Measurements from ENCODE around the gene GXYLT1. TPM values are rescaled to one million over a fixed set of nuclear protein-coding genes. Genes with fewer than 3 reads are reported as not detected.

The GXYLT1 gene
- total and polyA plus RNA-seq, 2 of the 13 experiments (the other 11 are each of a cell fraction or from before 2014, with no cell fraction given): 7.8 to 17.0 TPM

DNA sequence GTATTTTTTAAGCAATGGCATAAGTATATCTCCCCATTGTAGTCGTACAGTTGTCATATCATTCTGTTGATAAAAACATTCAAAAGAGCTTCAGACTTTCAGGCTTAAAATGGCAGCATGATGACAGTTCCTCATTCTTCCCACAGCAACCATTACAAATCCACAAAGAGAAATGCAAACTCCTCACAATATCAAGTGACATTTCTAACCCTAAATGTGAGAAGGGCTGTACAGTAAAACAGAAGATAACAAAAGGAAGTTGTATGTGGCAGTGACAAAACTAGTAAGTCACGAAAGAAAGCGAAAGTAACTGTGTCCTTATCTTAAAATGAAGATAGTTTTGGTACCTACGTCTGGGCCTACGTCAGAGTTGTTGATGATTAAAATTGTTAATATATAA is 46.7 kb downstream of the GXYLT1 start (continued):
- TF ChIP-seq, protein P1, sequence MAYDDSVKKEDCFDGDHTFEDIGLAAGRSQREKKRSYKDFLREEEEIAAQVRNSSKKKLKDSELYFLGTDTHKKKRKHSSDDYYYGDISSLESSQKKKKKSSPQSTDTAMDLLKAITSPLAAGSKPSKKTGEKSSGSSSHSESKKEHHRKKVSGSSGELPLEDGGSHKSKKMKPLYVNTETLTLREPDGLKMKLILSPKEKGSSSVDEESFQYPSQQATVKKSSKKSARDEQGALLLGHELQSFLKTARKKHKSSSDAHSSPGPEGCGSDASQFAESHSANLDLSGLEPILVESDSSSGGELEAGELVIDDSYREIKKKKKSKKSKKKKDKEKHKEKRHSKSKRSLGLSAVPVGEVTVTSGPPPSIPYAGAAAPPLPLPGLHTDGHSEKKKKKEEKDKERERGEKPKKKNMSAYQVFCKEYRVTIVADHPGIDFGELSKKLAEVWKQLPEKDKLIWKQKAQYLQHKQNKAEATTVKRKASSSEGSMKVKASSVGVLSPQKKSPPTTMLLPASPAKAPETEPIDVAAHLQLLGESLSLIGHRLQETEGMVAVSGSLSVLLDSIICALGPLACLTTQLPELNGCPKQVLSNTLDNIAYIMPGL (CRISPR knock-in tag; IDR thresholded peaks at IDR 0.05; ENCODE audit: borderline replicate concordance in 1 of 2, low read depth in 1 of 2): no peak

DNA sequence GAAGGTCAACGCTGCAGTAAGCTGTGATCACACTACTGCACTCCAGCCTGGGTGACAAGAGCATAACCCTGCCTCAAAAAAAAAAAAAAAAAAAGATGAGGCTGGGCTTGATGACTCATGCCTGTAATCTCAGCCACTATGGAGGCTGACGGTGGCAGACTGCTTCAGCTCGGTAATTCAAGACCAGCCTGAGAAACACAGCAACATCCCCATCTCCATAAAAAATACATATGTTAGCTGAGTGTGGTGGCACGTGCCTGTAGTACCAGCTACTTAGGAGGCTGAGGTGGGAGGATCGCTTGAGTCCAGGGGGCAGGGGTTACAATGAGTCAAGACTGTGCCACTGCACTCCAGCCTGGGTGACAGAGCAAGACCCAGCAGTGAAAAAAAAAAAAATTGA is 50.4 kb downstream of the GXYLT1 start:
- ChIA-PET CTCF (ENCODE audit: low intra/inter-chr PET ratio, low total read pairs) (no interaction called here), POLR2A (no interaction called here)
- H4K20me1 ChIP-seq (ENCODE audit: insufficient read depth, low read length): no peaks in the 10 kb centered on the region
- DNase-seq (ENCODE audit: low spot score) (no peak), FAIRE-seq (no peak), ATAC-seq (no peak)
- 95% methylated on average over 5 of the region's 5 CpGs for WGBS (ENCODE audit: low lambda C conversion rate)
- TF ChIP-seq FOSL2 (CRISPR knock-in tag; IDR thresholded peaks at IDR 0.05) (peak; percentile 65), ZNF160 (CRISPR knock-in tag; IDR thresholded peaks at IDR 0.05) (no peak)
- H3K4me2 ChIP-seq (ENCODE audit: low read depth, low read length): no peak overlapping the region
- H3K36me3 ChIP-seq (replicated peaks in 1 of 2; ENCODE audit: control insufficient read depth in 1 of 2, insufficient read depth in 2 of 2, low read length in 2 of 2): peaks cover 1 to 3% of the 10 kb centered on the region in 2 experiments; a peak in 1 of 5 replicates
- no peaks in the 10 kb centered on the region for H3K27me3 ChIP-seq (ENCODE audit: control insufficient read depth in 1 of 2, insufficient read depth in 2 of 2, low read length in 2 of 2)
- no peaks in the 10 kb centered on the region for H3K4me1 ChIP-seq (ENCODE audit: insufficient read depth, low read length)
- in situ Hi-C loops (cut with HindIII; ENCODE audit: extremely low pct_ligation_motif_present, low pct_unique_long_range_greater_than_20kb) (no loop called here), intact Hi-C loops (cut with micrococcal nuclease; ENCODE audit: unreplicated experiment) (no loop called here)
- no peak overlapping the region for H3K4me3 ChIP-seq (replicated peaks in 1 of 3; ENCODE audit: insufficient read depth in 1 of 3, low read depth in 2 of 3, low read length in 3 of 3)
- H3K27ac ChIP-seq (ENCODE audit: extremely low read length, insufficient read depth, low read length): no peak overlapping the region
- no peaks in the 10 kb centered on the region for H3K9me3 ChIP-seq (ENCODE audit: low read length)
- H3K79me2 ChIP-seq (ENCODE audit: insufficient read depth, low read length): no peaks in the 10 kb centered on the region
- BruUV-seq (replicated peaks): no TSS peak
- no peak overlapping the region for H3K9ac ChIP-seq (ENCODE audit: insufficient read depth, low read depth, low read length)
- no peak overlapping the region for H2AFZ ChIP-seq (ENCODE audit: low read length)

DNA sequence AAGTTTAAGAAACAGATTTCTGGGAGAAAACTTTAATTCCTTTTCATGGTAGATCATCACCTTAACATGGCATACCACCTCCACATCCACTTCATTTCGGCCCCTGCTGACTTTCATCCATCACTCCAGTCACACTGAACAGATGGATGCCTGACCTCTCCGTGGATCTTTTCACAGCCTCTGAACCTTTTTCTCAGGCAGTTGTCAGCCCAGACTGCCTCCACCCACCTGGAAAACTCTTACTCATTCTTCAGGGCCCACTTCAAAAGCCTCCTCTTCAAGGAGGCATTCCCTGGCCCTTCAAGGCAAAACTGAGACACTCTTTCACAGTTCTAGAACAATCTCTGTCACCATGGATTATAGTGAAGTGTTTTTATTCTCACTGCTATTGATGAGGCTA is 52.9 kb downstream of the GXYLT1 start:
- Histone ChIP-seq H3K4me2 (ENCODE audit: low read depth, low read length) (no peak overlapping the region), H3K79me2 (ENCODE audit: insufficient read depth, low read length) (no peaks in the 10 kb centered on the region), H3K4me3 (replicated peaks in 1 of 3; ENCODE audit: insufficient read depth in 1 of 3, low read depth in 2 of 3, low read length in 3 of 3) (no peak overlapping the region), H3K4me1 (ENCODE audit: insufficient read depth, low read length) (no peaks in the 10 kb centered on the region), H3K36me3 (replicated peaks in 1 of 2; ENCODE audit: control insufficient read depth in 1 of 2, insufficient read depth in 2 of 2, low read length in 2 of 2) (peaks cover 3 to 7% of the 10 kb centered on the region in 2 experiments; a peak in 3 of 5 replicates), H2AFZ (ENCODE audit: low read length) (no peak overlapping the region), H4K20me1 (ENCODE audit: insufficient read depth, low read length) (no peaks in the 10 kb centered on the region), H3K27me3 (ENCODE audit: control insufficient read depth in 1 of 2, insufficient read depth in 2 of 2, low read length in 2 of 2) (no peaks in the 10 kb centered on the region), H3K9me3 (ENCODE audit: low read length) (no peaks in the 10 kb centered on the region), H3K27ac (ENCODE audit: extremely low read length, insufficient read depth, low read length) (no peak overlapping the region), H3K9ac (ENCODE audit: insufficient read depth, low read depth, low read length) (no peak overlapping the region)
- in situ Hi-C loops (cut with HindIII; ENCODE audit: extremely low pct_ligation_motif_present, low pct_unique_long_range_greater_than_20kb): no loop called here
- BruUV-seq (replicated peaks): no TSS peak
- CTCF ChIA-PET (ENCODE audit: low intra/inter-chr PET ratio, low total read pairs): no interaction called here
- POLR2A ChIA-PET: no interaction called here
- WGBS (ENCODE audit: low lambda C conversion rate): 93% methylated on average over 2 of the region's 2 CpGs
- intact Hi-C loops (cut with micrococcal nuclease; ENCODE audit: unreplicated experiment): no loop called here
- DNase-seq (ENCODE audit: low spot score) (no peak), ATAC-seq (no peak), FAIRE-seq (no peak)
- TF ChIP-seq TP53 (CRISPR knock-in tag; conservative IDR thresholded peaks at IDR 0.05) (no peak), ZNF552 (CRISPR knock-in tag; IDR thresholded peaks at IDR 0.05; ENCODE audit: borderline replicate concordance) (no peak), MZF1 (CRISPR knock-in tag; IDR thresholded peaks at IDR 0.05; ENCODE audit: borderline replicate concordance) (no peak), ZC3H13 (CRISPR knock-in tag; IDR thresholded peaks at IDR 0.05) (no peak), ARNTL (CRISPR knock-in tag; IDR thresholded peaks at IDR 0.05) (no peak), MAFG (CRISPR knock-in tag; IDR thresholded peaks at IDR 0.05) (no peak), FOSL2 (CRISPR knock-in tag; IDR thresholded peaks at IDR 0.05) (no peak), CCDC6 (CRISPR knock-in tag; IDR thresholded peaks at IDR 0.05) (no peak), PITX1 (CRISPR knock-in tag; IDR thresholded peaks at IDR 0.05) (no peak)
- TF ChIP-seq, protein P2, sequence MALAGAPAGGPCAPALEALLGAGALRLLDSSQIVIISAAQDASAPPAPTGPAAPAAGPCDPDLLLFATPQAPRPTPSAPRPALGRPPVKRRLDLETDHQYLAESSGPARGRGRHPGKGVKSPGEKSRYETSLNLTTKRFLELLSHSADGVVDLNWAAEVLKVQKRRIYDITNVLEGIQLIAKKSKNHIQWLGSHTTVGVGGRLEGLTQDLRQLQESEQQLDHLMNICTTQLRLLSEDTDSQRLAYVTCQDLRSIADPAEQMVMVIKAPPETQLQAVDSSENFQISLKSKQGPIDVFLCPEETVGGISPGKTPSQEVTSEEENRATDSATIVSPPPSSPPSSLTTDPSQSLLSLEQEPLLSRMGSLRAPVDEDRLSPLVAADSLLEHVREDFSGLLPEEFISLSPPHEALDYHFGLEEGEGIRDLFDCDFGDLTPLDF (CRISPR knock-in tag; IDR thresholded peaks at IDR 0.05): no peak
- TF ChIP-seq, protein P3, sequence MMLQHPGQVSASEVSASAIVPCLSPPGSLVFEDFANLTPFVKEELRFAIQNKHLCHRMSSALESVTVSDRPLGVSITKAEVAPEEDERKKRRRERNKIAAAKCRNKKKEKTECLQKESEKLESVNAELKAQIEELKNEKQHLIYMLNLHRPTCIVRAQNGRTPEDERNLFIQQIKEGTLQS (CRISPR knock-in tag; IDR thresholded peaks at IDR 0.05): no peak
- TF ChIP-seq, protein P4, sequence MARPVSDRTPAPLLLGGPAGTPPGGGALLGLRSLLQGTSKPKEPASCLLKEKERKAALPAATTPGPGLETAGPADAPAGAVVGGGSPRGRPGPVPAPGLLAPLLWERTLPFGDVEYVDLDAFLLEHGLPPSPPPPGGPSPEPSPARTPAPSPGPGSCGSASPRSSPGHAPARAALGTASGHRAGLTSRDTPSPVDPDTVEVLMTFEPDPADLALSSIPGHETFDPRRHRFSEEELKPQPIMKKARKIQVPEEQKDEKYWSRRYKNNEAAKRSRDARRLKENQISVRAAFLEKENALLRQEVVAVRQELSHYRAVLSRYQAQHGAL (CRISPR knock-in tag; IDR thresholded peaks at IDR 0.05; ENCODE audit: not compliant biosample characterization): no peak

Measured in HepG2 (cell line).